OCI-LY7 (cell line): ENCODE results near the gene COLEC12. TPM values are rescaled to one million over a fixed set of nuclear protein-coding genes. Genes with fewer than 3 reads are reported as not detected.

Source experiments
- BruUV-seq: library from RNA; stranded (reverse); fragments of 400-500 nt; replicated peaks from 2 replicates; lab custom pipeline; 2021; lab: Mats Ljungman, UMichigan
- CTCF ChIA-PET: fragments of 300-600 bp; sonication (Branson Sonifier 250); formaldehyde crosslinking; loops from one replicate; lab custom pipeline; 2022; ENCODE audit warnings: antibody characterized with exemption; ENCODE audit not compliant: unreplicated experiment; lab: Charles Lee
- POLR2A ChIA-PET: fragments of 300-600 bp; sonication (Branson Sonifier 250); formaldehyde crosslinking; loops from one replicate; lab custom pipeline; 2022; ENCODE audit warnings: antibody characterized with exemption; lab: Charles Lee
- DNase-seq: peaks from one replicate; pipeline ENCODE4 v3.0.0-alpha.2; 2015; ENCODE audit warnings: low spot score
- H2AFZ ChIP-seq: fragments of 200-600 bp; sonication (generic), shearing (Covaris generic); 2 replicates; pipeline ENCODE4 v1.6.1; 2014; ENCODE audit warnings: mild to moderate bottlenecking, antibody characterized with exemption, low read length, moderate library complexity
- H3K27ac ChIP-seq: fragments of 200-600 bp; sonication (generic); 2 replicates; pipeline ENCODE4 v1.5.1; 2014; ENCODE audit warnings: mixed run types, low read depth, mild to moderate bottlenecking, moderate library complexity, low read length, inconsistent platforms; ENCODE audit not compliant: poor library complexity, severe bottlenecking
- H3K36me3 ChIP-seq: fragments of 200-600 bp; sonication (generic); 2 replicates; pipeline ENCODE4 v1.6.1; 2014; ENCODE audit warnings: mild to moderate bottlenecking, antibody characterized with exemption, low read length, moderate library complexity, mixed read lengths; ENCODE audit not compliant: insufficient read depth
- H3K4me1 ChIP-seq: fragments of 200-600 bp; sonication (generic); 2 replicates; pipeline ENCODE4 v1.5.1; 2014; ENCODE audit warnings: mild to moderate bottlenecking, low read length; ENCODE audit not compliant: insufficient read depth, poor library complexity, severe bottlenecking
- H3K4me2 ChIP-seq: fragments of 200-600 bp; sonication (generic); 2 replicates; pipeline ENCODE4 v1.6.1; 2014; ENCODE audit warnings: mild to moderate bottlenecking, low read length
- H3K4me3 ChIP-seq: fragments of 200-600 bp; sonication (generic); 2 replicates; pipeline ENCODE4 v1.5.1; 2014; ENCODE audit warnings: mild to moderate bottlenecking, low read depth, low read length; ENCODE audit not compliant: poor library complexity, severe bottlenecking
- H3K79me2 ChIP-seq: fragments of 200-600 bp; sonication (generic); 2 replicates; pipeline ENCODE4 v1.6.1; 2016; ENCODE audit warnings: low read depth, mild to moderate bottlenecking, low read length, moderate library complexity, mixed read lengths; ENCODE audit not compliant: insufficient read depth
- H3K9me2 ChIP-seq: fragments of 200-600 bp; sonication (generic); 2 replicates; pipeline ENCODE4 v1.6.1; 2016; ENCODE audit warnings: mild to moderate bottlenecking, low read length, mixed read lengths; ENCODE audit not compliant: insufficient read depth
- H3K9me3 ChIP-seq: fragments of 200-600 bp; sonication (generic); 2 replicates; pipeline ENCODE4 v1.6.1; 2014; ENCODE audit warnings: mild to moderate bottlenecking, mixed run types, low read length, mixed read lengths
- H4K20me1 ChIP-seq: fragments of 200-600 bp; sonication (generic); 2 replicates; pipeline ENCODE4 v1.6.1; 2014; ENCODE audit warnings: mild to moderate bottlenecking, antibody characterized with exemption, low read length, moderate library complexity, mixed read lengths; ENCODE audit not compliant: insufficient read depth
- CTCF ChIP-seq: fragments of 200-600 bp; sonication (generic); conservative IDR thresholded peaks from 2 replicates; pipeline ENCODE4 v1.5.1; 2014; ENCODE audit warnings: mild to moderate bottlenecking, antibody characterized with exemption, low read length, moderate library complexity, mixed read lengths
- EZH2phosphoT487 ChIP-seq: fragments of 200-600 bp; sonication (generic); IDR thresholded peaks from 2 replicates; pipeline ENCODE4 v1.6.1; 2018; ENCODE audit warnings: low read depth, borderline replicate concordance, mild to moderate bottlenecking, mixed run types, antibody characterized with exemption, low read length, moderate library complexity, mixed read lengths
- intact Hi-C: fragments of 100-400 bp; cut with micrococcal nuclease; formaldehyde crosslinking; loops from one replicate; pipeline ENCODE4 v1.10.0; 2022; ENCODE audit not compliant: unreplicated experiment
- total RNA-seq, 2 experiments: library from RNA; depleted of rRNA in 1 of 2; stranded (reverse); fragments of >200 nt in 1 of 2; shearing (Covaris generic) in 1 of 2; gene quantifications; 2 replicates each; pipeline ENCODE4 v1.2.3, GENCODE V29; 2014 to 2022

COLEC12 gene
- total RNA-seq, 2 experiments from 2014 or later: not detected

DNA sequence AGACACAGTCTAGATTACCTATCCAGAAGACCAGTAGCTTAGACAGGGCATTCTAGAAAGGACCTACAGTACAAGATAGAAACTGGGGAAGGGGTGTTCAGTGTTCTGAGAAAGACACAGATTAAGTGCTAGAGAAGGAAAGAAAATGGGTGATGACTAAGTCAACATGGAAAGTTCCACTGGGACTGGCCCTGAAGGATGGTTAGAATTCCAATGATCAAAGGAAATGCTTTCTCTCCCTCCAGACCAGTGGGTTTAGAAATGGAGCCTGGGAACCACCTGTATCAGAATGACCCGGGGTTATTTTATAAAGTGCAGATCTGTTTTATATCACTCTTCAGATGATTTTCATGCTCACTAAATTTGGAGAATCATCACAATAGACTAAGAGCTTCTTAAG is 5.8 kb upstream of the COLEC12 start:
- no peaks in the 10 kb centered on the region for H3K9me2 ChIP-seq
- no TSS peak for BruUV-seq
- H3K4me2 ChIP-seq: no peak overlapping the region
- no peaks in the 10 kb centered on the region for H3K4me1 ChIP-seq
- H3K27ac ChIP-seq: no peak overlapping the region
- TF ChIP-seq EZH2phosphoT487: no peak
- TF ChIP-seq CTCF: no peak
- intact Hi-C loops: no loop called here
- no peaks in the 10 kb centered on the region for H3K79me2 ChIP-seq
- no peak for DNase-seq
- ChIA-PET CTCF (no interaction called here), POLR2A (interaction anchor here (0.6 kb wide), 1 partner anchor 1051 kb away, joined by 3 read pairs; no protein-coding TSS in a partner anchor)
- H3K9me3 ChIP-seq: no peaks in the 10 kb centered on the region
- no peaks in the 10 kb centered on the region for H4K20me1 ChIP-seq
- H3K36me3 ChIP-seq: no peaks in the 10 kb centered on the region
- no peak overlapping the region for H3K4me3 ChIP-seq
- H2AFZ ChIP-seq: no peak overlapping the region

DNA sequence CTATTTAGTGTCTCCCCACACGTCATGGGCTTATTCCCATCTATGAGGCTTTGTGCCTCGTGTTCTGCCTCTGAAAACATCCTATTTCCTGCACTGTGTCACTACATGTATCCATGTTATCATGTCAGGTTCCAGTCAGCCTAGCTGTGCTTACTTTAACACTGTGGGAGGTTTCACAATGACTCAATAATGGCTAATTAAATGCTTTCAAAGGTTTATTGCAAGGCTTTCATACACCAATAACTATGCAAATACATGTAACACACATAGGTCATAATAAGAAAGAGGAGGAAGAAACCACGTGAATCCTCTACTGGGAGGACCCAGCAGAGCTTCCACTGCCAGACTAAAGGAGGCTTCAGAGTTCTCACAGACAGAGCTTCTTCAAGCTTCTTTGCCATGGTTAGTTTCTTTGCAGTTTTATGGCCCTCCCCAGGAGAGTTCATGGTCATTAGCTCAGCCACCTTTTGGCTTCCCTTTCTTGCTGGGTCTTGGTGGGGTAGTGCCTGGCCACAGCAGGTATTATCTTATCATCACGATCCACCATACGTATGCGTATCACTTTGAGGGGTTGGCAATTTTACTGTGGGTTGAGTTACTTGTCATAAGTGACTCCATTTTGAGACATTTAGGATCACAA is 5.1 kb upstream of the COLEC12 start:
- no TSS peak for BruUV-seq
- Histone ChIP-seq H3K4me2 (no peak overlapping the region), H2AFZ (no peak overlapping the region), H4K20me1 (no peaks in the 10 kb centered on the region), H3K27ac (no peak overlapping the region), H3K4me1 (no peaks in the 10 kb centered on the region), H3K79me2 (no peaks in the 10 kb centered on the region), H3K36me3 (no peaks in the 10 kb centered on the region), H3K9me3 (no peaks in the 10 kb centered on the region), H3K9me2 (no peaks in the 10 kb centered on the region), H3K4me3 (no peak overlapping the region)
- intact Hi-C loops: no loop called here
- CTCF ChIA-PET: no interaction called here
- no peak for TF ChIP-seq EZH2phosphoT487
- TF ChIP-seq CTCF: no peak
- POLR2A ChIA-PET: no interaction called here
- DNase-seq: no peak

DNA sequence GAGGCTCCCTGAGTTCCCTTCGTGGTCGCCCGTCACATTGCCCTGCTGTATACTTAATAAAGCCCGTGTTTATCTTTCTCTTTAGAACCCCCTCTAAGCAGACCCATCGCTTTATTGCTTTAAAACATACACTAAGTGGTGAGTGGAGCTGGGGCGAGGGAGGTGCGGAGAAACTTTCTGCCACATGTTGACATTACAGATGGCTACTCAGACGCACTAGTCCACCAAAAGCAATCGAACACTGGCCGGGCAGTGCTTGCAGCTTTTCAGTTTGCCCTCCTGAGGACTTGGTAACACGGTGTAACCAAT is 859 bp upstream of the COLEC12 start:
- no peaks in the 10 kb centered on the region for H3K79me2 ChIP-seq
- POLR2A ChIA-PET: no interaction called here
- H3K4me2 ChIP-seq: no peak overlapping the region
- intact Hi-C loops: no loop called here
- CTCF ChIA-PET: no interaction called here
- no peak overlapping the region for H3K27ac ChIP-seq
- no TSS peak for BruUV-seq
- no peaks in the 10 kb centered on the region for H3K4me1 ChIP-seq
- no peaks in the 10 kb centered on the region for H4K20me1 ChIP-seq
- DNase-seq: no peak
- TF ChIP-seq EZH2phosphoT487: no peak
- H2AFZ ChIP-seq: no peak overlapping the region
- H3K9me3 ChIP-seq: no peaks in the 10 kb centered on the region
- H3K36me3 ChIP-seq: no peaks in the 10 kb centered on the region
- no peaks in the 10 kb centered on the region for H3K9me2 ChIP-seq
- H3K4me3 ChIP-seq: no peak overlapping the region
